ENCODE data around the gene FIBCD1. TPM values are rescaled to one million over a fixed set of nuclear protein-coding genes. Genes with fewer than 3 reads are reported as not detected.
A peak's percentile ranks its signal among the peaks of the same experiment; 100 is the strongest.

FIBCD1 gene
- total RNA-seq, 2 experiments from 2014 or later = not detected

GRCh38 chr9:130885484-130886375 lies 53.3 kb downstream of the FIBCD1 start:
- CTCF ChIA-PET = interaction anchor here (1.0 kb wide), 1 partner anchor 161 kb away, joined by 3 read pairs; no protein-coding TSS in a partner anchor
- Mint-ChIP-seq H3K4me3 (no peak overlapping the region), H3K36me3 (peaks cover 4% of the 10 kb centered on the region), H3K9me3 (ENCODE audit: low read depth) (no peaks in the 10 kb centered on the region), H3K27me3 (no peaks in the 10 kb centered on the region), H3K27ac (peak overlapping the region; percentile 17), H3K4me1 (no peaks in the 10 kb centered on the region)
- no peak for DNase-seq
- no peak for ATAC-seq

- CTCF ChIA-PET = interaction anchor here (1.0 kb wide), 1 partner anchor 162 kb away, joined by 3 read pairs; no protein-coding TSS in a partner anchor
- ATAC-seq (no peak), DNase-seq (no peak)
- Mint-ChIP-seq H3K4me1 (no peaks in the 10 kb centered on the region), H3K27me3 (no peaks in the 10 kb centered on the region), H3K4me3 (no peak overlapping the region), H3K9me3 (ENCODE audit: low read depth) (no peaks in the 10 kb centered on the region), H3K36me3 (peaks cover 4% of the 10 kb centered on the region), H3K27ac (no peak overlapping the region)
Observed at GRCh38 chr9:130884542-130885483, 54.2 kb downstream of the FIBCD1 start.

GRCh38 chr9:130884111-130884531 lies 54.9 kb downstream of the FIBCD1 start:
- no peaks in the 10 kb centered on the region for H3K9me3 Mint-ChIP-seq (ENCODE audit: low read depth)
- peaks cover 5% of the 10 kb centered on the region for H3K36me3 Mint-ChIP-seq
- no peaks in the 10 kb centered on the region for H3K27me3 Mint-ChIP-seq
- no peak overlapping the region for H3K4me3 Mint-ChIP-seq
- CTCF ChIA-PET = no interaction called here
- no peaks in the 10 kb centered on the region for H3K4me1 Mint-ChIP-seq
- ATAC-seq = no peak
- H3K27ac Mint-ChIP-seq = no peak overlapping the region
- no peak for DNase-seq

GRCh38 chr9:130883479-130883878 lies 55.6 kb downstream of the FIBCD1 start:
- CTCF ChIA-PET = no interaction called here
- ATAC-seq = no peak
- no peak overlapping the region for H3K27ac Mint-ChIP-seq

GRCh38 chr9:130882696-130883225 lies 56.3 kb downstream of the FIBCD1 start:
- ATAC-seq (no peak), DNase-seq (no peak)
- CTCF ChIA-PET = no interaction called here
- Mint-ChIP-seq H3K9me3 (ENCODE audit: low read depth) (no peaks in the 10 kb centered on the region), H3K4me3 (no peak overlapping the region), H3K27me3 (no peaks in the 10 kb centered on the region), H3K36me3 (peaks cover 5% of the 10 kb centered on the region), H3K4me1 (no peaks in the 10 kb centered on the region), H3K27ac (no peak overlapping the region)

More at GRCh38 chr9:130883479-130883878, 55.6 kb downstream of the FIBCD1 start:
- Mint-ChIP-seq H3K4me1 (no peaks in the 10 kb centered on the region), H3K36me3 (peaks cover 5% of the 10 kb centered on the region), H3K9me3 (ENCODE audit: low read depth) (no peaks in the 10 kb centered on the region), H3K27me3 (no peaks in the 10 kb centered on the region), H3K4me3 (no peak overlapping the region)
- no peak for DNase-seq

- CTCF ChIA-PET = no interaction called here
- ATAC-seq = no peak
Observed at GRCh38 chr9:130881516-130881915, 57.5 kb downstream of the FIBCD1 start.

GRCh38 chr9:130880599-130881220 lies 58.3 kb downstream of the FIBCD1 start:
- Mint-ChIP-seq H3K36me3 (peaks cover 5% of the 10 kb centered on the region), H3K4me3 (no peak overlapping the region), H3K27ac (no peak overlapping the region), H3K9me3 (ENCODE audit: low read depth) (no peaks in the 10 kb centered on the region), H3K27me3 (no peaks in the 10 kb centered on the region), H3K4me1 (no peaks in the 10 kb centered on the region)
- ATAC-seq (no peak), DNase-seq (no peak)
- CTCF ChIA-PET = interaction anchor here (0.6 to 0.9 kb wide), 3 partner anchors 165 to 1578 kb away, joined by 3 to 4 read pairs (median 3); no protein-coding TSS in a partner anchor

More at GRCh38 chr9:130881516-130881915, 57.5 kb downstream of the FIBCD1 start:
- no peaks in the 10 kb centered on the region for H3K27me3 Mint-ChIP-seq
- H3K9me3 Mint-ChIP-seq (ENCODE audit: low read depth) = no peaks in the 10 kb centered on the region
- H3K36me3 Mint-ChIP-seq = peaks cover 5% of the 10 kb centered on the region
- no peak overlapping the region for H3K4me3 Mint-ChIP-seq
- H3K4me1 Mint-ChIP-seq = no peaks in the 10 kb centered on the region
- DNase-seq = no peak
- H3K27ac Mint-ChIP-seq = no peak overlapping the region

GRCh38 chr9:130879863-130880411 lies 59.1 kb downstream of the FIBCD1 start:
- no peak for DNase-seq
- H3K36me3 Mint-ChIP-seq = peaks cover 7% of the 10 kb centered on the region
- H3K27ac Mint-ChIP-seq = no peak overlapping the region
- H3K4me1 Mint-ChIP-seq = no peaks in the 10 kb centered on the region
- no peak for ATAC-seq
- CTCF ChIA-PET = interaction anchor here (0.8 kb wide), 1 partner anchor 1579 kb away, joined by 3 read pairs; no protein-coding TSS in a partner anchor
- H3K27me3 Mint-ChIP-seq = no peaks in the 10 kb centered on the region
- H3K4me3 Mint-ChIP-seq = no peak overlapping the region
- no peaks in the 10 kb centered on the region for H3K9me3 Mint-ChIP-seq (ENCODE audit: low read depth)

GRCh38 chr9:130878295-130878694 lies 60.8 kb downstream of the FIBCD1 start:
- H3K36me3 Mint-ChIP-seq = peaks cover 7% of the 10 kb centered on the region
- H3K4me1 Mint-ChIP-seq = no peaks in the 10 kb centered on the region
- no peak overlapping the region for H3K4me3 Mint-ChIP-seq
- CTCF ChIA-PET = interaction anchor here (1.0 kb wide), 1 partner anchor 168 kb away, joined by 5 read pairs; no protein-coding TSS in a partner anchor
- no peak for DNase-seq
- H3K9me3 Mint-ChIP-seq (ENCODE audit: low read depth) = no peaks in the 10 kb centered on the region
- no peak overlapping the region for H3K27ac Mint-ChIP-seq
- no peaks in the 10 kb centered on the region for H3K27me3 Mint-ChIP-seq
- ATAC-seq = no peak

- H3K4me3 Mint-ChIP-seq = no peak overlapping the region
- no peak overlapping the region for H3K27ac Mint-ChIP-seq
- ATAC-seq (no peak), DNase-seq (no peak)
- no peaks in the 10 kb centered on the region for H3K4me1 Mint-ChIP-seq
- peaks cover 7% of the 10 kb centered on the region for H3K36me3 Mint-ChIP-seq
- H3K9me3 Mint-ChIP-seq (ENCODE audit: low read depth) = no peaks in the 10 kb centered on the region
- CTCF ChIA-PET = interaction anchor here (0.6 to 1.6 kb wide), 2 partner anchors 11 to 149 kb away, joined by 3 to 7 read pairs; no protein-coding TSS in a partner anchor
- H3K27me3 Mint-ChIP-seq = no peaks in the 10 kb centered on the region
Observed at GRCh38 chr9:130877300-130877699, 61.7 kb downstream of the FIBCD1 start.

GRCh38 chr9:130874783-130875182 lies 64.3 kb downstream of the FIBCD1 start:
- ATAC-seq (no peak), DNase-seq (no peak)
- Mint-ChIP-seq H3K27me3 (no peaks in the 10 kb centered on the region), H3K4me1 (no peaks in the 10 kb centered on the region), H3K9me3 (ENCODE audit: low read depth) (no peaks in the 10 kb centered on the region), H3K27ac (no peak overlapping the region), H3K4me3 (no peak overlapping the region), H3K36me3 (peaks cover 3% of the 10 kb centered on the region)
- CTCF ChIA-PET = no interaction called here

GRCh38 chr9:130873966-130874365 lies 65.1 kb downstream of the FIBCD1 start:
- no peak overlapping the region for H3K27ac Mint-ChIP-seq
- no peaks in the 10 kb centered on the region for H3K27me3 Mint-ChIP-seq
- peaks cover 2% of the 10 kb centered on the region for H3K36me3 Mint-ChIP-seq

More at GRCh38 chr9:130873966-130874365, 65.1 kb downstream of the FIBCD1 start:
- ATAC-seq = no peak
- Mint-ChIP-seq H3K4me3 (no peak overlapping the region), H3K9me3 (ENCODE audit: low read depth) (no peaks in the 10 kb centered on the region), H3K4me1 (no peaks in the 10 kb centered on the region)
- CTCF ChIA-PET = no interaction called here
- no peak for DNase-seq
